K562 (cell line): ENCODE measurements around the gene LRPAP1. TPM values are rescaled to one million over a fixed set of nuclear protein-coding genes. Genes with fewer than 3 reads are reported as not detected.

Source experiments
- ATAC-seq: fragments of 200-7000 bp; cut with Tn5 transposase; 3 replicates; pipeline ENCODE4 v1.9.1; 2020; ENCODE audit warnings: moderate library complexity
- BruUV-seq: library from RNA; stranded (reverse); fragments of 400-500 nt; replicated peaks from 2 replicates; lab custom pipeline; 2021; lab: Mats Ljungman, UMichigan
- CTCF ChIA-PET: fragments of 300-600 bp; formaldehyde crosslinking; extraction: SDS; loops from one replicate; lab custom pipeline; 2021; ENCODE audit warnings: low intra/inter-chr PET ratio; lab: Yijun Ruan, JAX
- POLR2A ChIA-PET: fragments of 300-600, 350-650 bp; sonication (Branson Sonifier 250); formaldehyde crosslinking; extraction: SDS; loops from one replicate; lab custom pipeline; 2021; ENCODE audit warnings: antibody characterized with exemption, inconsistent platforms; lab: Yijun Ruan, JAX
- DNase-seq, 4 experiments: peaks; one replicate each; pipeline versions ENCODE4 v3.0.0 to v3.0.0-alpha.2; 2011 to 2018; ENCODE audit warnings: low spot score in 3 of 4, mixed read lengths in 3 of 4; ENCODE audit errors: extremely low read depth in 1 of 4
- FAIRE-seq: peaks from 2 replicates; lab custom pipeline; 2011; peaks lifted over from hg19 to GRCh38; lab: Jason Lieb, UNC
- H2AFZ ChIP-seq: 2 replicates; pipeline ENCODE4 v1.6.0; 2011; ENCODE audit warnings: low read depth, low read length, control low read depth, inconsistent platforms
- H3K27ac ChIP-seq: fragments of 200-600 bp; 3 replicates; pipeline ENCODE4 v1.8.0; 2011; ENCODE audit warnings: low read depth, mild to moderate bottlenecking, control low read depth, inconsistent platforms, low read length, moderate library complexity, mixed read lengths; ENCODE audit errors: extremely low read depth
- H3K27me3 ChIP-seq, 2 experiments: fragments of 300-600 bp in 1 of 2; 2 replicates in 1 of 2; 3 replicates in 1 of 2; pipeline versions ENCODE4 v1.6.0 to v1.8.0; 2011; ENCODE audit warnings: inconsistent platforms in 2 of 2, low read length in 2 of 2, mild to moderate bottlenecking in 1 of 2, mixed read lengths in 1 of 2, moderate library complexity in 1 of 2; ENCODE audit not compliant: control insufficient read depth in 2 of 2, insufficient read depth in 2 of 2
- H3K36me3 ChIP-seq: fragments of 300-600 bp; 3 replicates; pipeline ENCODE4 v1.8.0; 2011; ENCODE audit warnings: mild to moderate bottlenecking, low read length, inconsistent platforms; ENCODE audit not compliant: control insufficient read depth, insufficient read depth
- H3K4me1 ChIP-seq, 2 experiments: fragments of 200-600 bp in 1 of 2; replicated peaks in 1 of 2; 2 replicates in 1 of 2; 3 replicates in 1 of 2; pipeline versions ENCODE4 v1.5.1 to v1.8.0; 2011; ENCODE audit warnings: inconsistent platforms in 2 of 2, low read length in 2 of 2, mild to moderate bottlenecking in 1 of 2, mixed read lengths in 1 of 2, moderate library complexity in 1 of 2; ENCODE audit not compliant: control insufficient read depth in 2 of 2, insufficient read depth in 2 of 2
- H3K4me2 ChIP-seq: 2 replicates; pipeline ENCODE4 v1.6.1; 2011; ENCODE audit warnings: low read length, control low read depth, inconsistent platforms, mixed read lengths; ENCODE audit not compliant: insufficient read depth
- H3K4me3 ChIP-seq: fragments of 200-600 bp; sonication (generic), shearing (Covaris generic); 2 replicates; pipeline ENCODE4 v1.5.1; 2016; ENCODE audit warnings: control low read depth, inconsistent platforms
- H3K79me2 ChIP-seq: fragments of 200-600 bp; 3 replicates; pipeline ENCODE4 v1.8.0; 2011; ENCODE audit warnings: low read length, inconsistent platforms; ENCODE audit not compliant: control insufficient read depth, insufficient read depth
- H3K9ac ChIP-seq, 2 experiments: 2 replicates each; pipeline versions ENCODE4 v1.6.0 to v1.6.1; 2011; ENCODE audit warnings: low read depth in 2 of 2, low read length in 2 of 2, control low read depth in 1 of 2, inconsistent platforms in 1 of 2, mild to moderate bottlenecking in 1 of 2, mixed read lengths in 1 of 2; ENCODE audit not compliant: insufficient read depth in 1 of 2
- H3K9me1 ChIP-seq: one replicate; pipeline ENCODE4 v1.6.0; 2011; ENCODE audit warnings: inconsistent platforms, mild to moderate bottlenecking, low read length, moderate library complexity; ENCODE audit not compliant: control insufficient read depth, insufficient read depth
- H3K9me3 ChIP-seq: replicated peaks from 2 replicates; pipeline ENCODE4 v1.5.1; 2011; ENCODE audit warnings: low read depth, low read length, inconsistent platforms; ENCODE audit not compliant: control insufficient read depth, insufficient read depth
- H4K20me1 ChIP-seq: replicated peaks from 2 replicates; pipeline ENCODE4 v1.6.1; 2011; ENCODE audit warnings: low read length, inconsistent platforms, mixed read lengths; ENCODE audit not compliant: control insufficient read depth, insufficient read depth
- BRD4 ChIP-seq: fragments of 200-600 bp; sonication (generic); IDR thresholded peaks from 2 replicates; pipeline ENCODE4 v1.6.1; 2017; ENCODE audit warnings: inconsistent platforms
- NFRKB ChIP-seq: fragments of 450-650 bp; IDR thresholded peaks from 2 replicates; pipeline ENCODE4 v1.6.1; 2016; ENCODE audit warnings: low read depth
- RBFOX2 ChIP-seq: fragments of 200-400 bp; formaldehyde crosslinking; IDR thresholded peaks from 2 replicates; pipeline ENCODE4 v1.6.1; 2017; ENCODE audit warnings: low read depth, mild to moderate bottlenecking, low read length, moderate library complexity
- STAT5B ChIP-seq: fragments of 250-450 bp; sonication (Bioruptor Pico); IDR thresholded peaks from 2 replicates; pipeline ENCODE4 v1.8.0; 2021; ENCODE audit warnings: mild to moderate bottlenecking, inconsistent platforms
- WGBS: fragments of 100-300 bp; shearing (Covaris generic); methylation state at CpG from one replicate; pipeline ENCODE4 v1.1.6; 2016; ENCODE audit warnings: low coverage, mixed read lengths; ENCODE audit not compliant: insufficient coverage; ENCODE audit errors: missing lambda C conversion rate; 5-methylcytosine and 5-hydroxymethylcytosine counted together
- in situ Hi-C: fragments of 300-500 bp; cut with MboI; formaldehyde crosslinking; loops from 4 replicates; pipeline ENCODE4 v1.15.0; 2018; ENCODE audit warnings: inconsistent platforms, mixed read lengths
- intact Hi-C: fragments of 100-400 bp; cut with micrococcal nuclease; formaldehyde crosslinking; loops from 2 replicates; pipeline ENCODE4 v1.14.2; 2022
- polyA plus RNA-seq, 8 experiments: library from polyadenylated mRNA; depleted of rRNA in 4 of 8; stranded (reverse) in 5 of 8; unstranded in 3 of 8; fragments of >200 nt; fragmentation: Nextera tagmentation in 2 of 8; fragmentation: Illumina TruSeq in 1 of 8; extraction: Ambion mirVana in 2 of 8; extraction: Trizol in 1 of 8; gene quantifications; 2 replicates each; pipeline versions ENCODE4 v1.2.1 to v1.2.3, GENCODE V29; 2011 to 2014; ENCODE audit warnings: inconsistent platforms in 1 of 8, missing spikeins in 1 of 8
- total RNA-seq, 7 experiments: library from RNA; depleted of rRNA in 6 of 7; stranded (reverse); fragments of >200 nt in 6 of 7; fragmentation: Illumina TruSeq in 2 of 7; extraction: Trizol in 2 of 7; gene quantifications; 2 replicates each; pipeline versions ENCODE4 v1.2.1 to v1.2.3, GENCODE V29; 2011 to 2021; ENCODE audit warnings: low replicate concordance in 1 of 7

LRPAP1 gene
- total and polyA plus RNA-seq, 9 of the 15 experiments (the other 6 are each of a cell fraction or from before 2014, with no cell fraction given): 1.1 to 75.5 (median 41.8) TPM

- Histone ChIP-seq H3K36me3 (peaks cover 55% of the 10 kb centered on the region; the same call in 2 of the 3 replicates), H3K4me2 (no peak overlapping the region), H3K9me1 (no peaks in the 10 kb centered on the region), H3K4me3 (no peak overlapping the region), H3K9me3 (no peaks in the 10 kb centered on the region), H3K79me2 (peaks cover 39% of the 10 kb centered on the region), H3K4me1 (peaks cover 9 to 54% of the 10 kb centered on the region in 2 experiments; a peak in 4 of 5 replicates), H4K20me1 (peaks cover 33% of the 10 kb centered on the region), H3K27me3 (no peaks in the 10 kb centered on the region), H3K27ac (no peak overlapping the region), H3K9ac (peak overlapping the region in 1 of 2 experiments; percentile 13; a peak in 1 of 4 replicates), H2AFZ (no peak overlapping the region)
- CTCF ChIA-PET: no interaction called here
- FAIRE-seq (no peak), ATAC-seq (no peak), DNase-seq (no peak)
- no TSS peak for BruUV-seq
- POLR2A ChIA-PET: interaction anchor here (0.6 to 0.7 kb wide), 2 partner anchors 11 to 763 kb away, joined by 3 to 4 read pairs; partner anchors contain the start of genes LYAR and ZBTB49
- in situ Hi-C loops (no loop called here), intact Hi-C loops (no loop called here)
- 87% methylated on average over 8 of the region's 14 CpGs for WGBS
- TF ChIP-seq BRD4: no peak
- TF ChIP-seq NFRKB: no peak
- 0 out of 2 replicates have a peak, but pooled peaks have one; percentile 15 for TF ChIP-seq RBFOX2
Observed at GRCh38 chr4:3527101-3527913, 4.9 kb downstream of the LRPAP1 start.

- in situ Hi-C loops (no loop called here), intact Hi-C loops (no loop called here)
- Histone ChIP-seq H4K20me1 (peaks cover 30% of the 10 kb centered on the region), H2AFZ (no peak overlapping the region), H3K4me1 (peaks cover 7 to 47% of the 10 kb centered on the region in 2 experiments; a peak in 4 of 5 replicates), H3K36me3 (peaks cover 62% of the 10 kb centered on the region; the same call in 2 of the 3 replicates), H3K4me2 (no peak overlapping the region), H3K9me1 (no peaks in the 10 kb centered on the region), H3K4me3 (no peak overlapping the region), H3K9me3 (no peaks in the 10 kb centered on the region), H3K79me2 (peaks cover 31% of the 10 kb centered on the region), H3K27me3 (no peaks in the 10 kb centered on the region), H3K9ac (no peak overlapping the region; a peak in 1 of 4 replicates), H3K27ac (no peak overlapping the region)
- no peak for ATAC-seq
- TF ChIP-seq RBFOX2: 0 out of 2 replicates have a peak, but pooled peaks have one; percentile 22
- no peak for TF ChIP-seq STAT5B (CRISPR knock-in tag)
- CTCF ChIA-PET: no interaction called here
- BruUV-seq: no TSS peak
- FAIRE-seq: no peak
- POLR2A ChIA-PET: interaction anchor here (0.6 to 1.3 kb wide), 2 partner anchors 12 to 763 kb away, joined by 3 to 4 read pairs; partner anchors contain the start of genes LYAR and ZBTB49
- 93% methylated on average over 17 of the region's 19 CpGs for WGBS
- DNase-seq: no peak
Observed at GRCh38 chr4:3526456-3526855, 5.8 kb downstream of the LRPAP1 start.
